GM12801 (cell line): ENCODE results near the gene WDR64.

ENCODE experiments used
- TF ChIP-seq, protein P1 (sequence below): IDR thresholded peaks from one replicate; pipeline ENCODE4 v1.5.1; 2011; ENCODE audit warnings: control low read depth; ENCODE audit not compliant: insufficient read length; ENCODE audit errors: extremely low read depth

Gene WDR64

DNA sequence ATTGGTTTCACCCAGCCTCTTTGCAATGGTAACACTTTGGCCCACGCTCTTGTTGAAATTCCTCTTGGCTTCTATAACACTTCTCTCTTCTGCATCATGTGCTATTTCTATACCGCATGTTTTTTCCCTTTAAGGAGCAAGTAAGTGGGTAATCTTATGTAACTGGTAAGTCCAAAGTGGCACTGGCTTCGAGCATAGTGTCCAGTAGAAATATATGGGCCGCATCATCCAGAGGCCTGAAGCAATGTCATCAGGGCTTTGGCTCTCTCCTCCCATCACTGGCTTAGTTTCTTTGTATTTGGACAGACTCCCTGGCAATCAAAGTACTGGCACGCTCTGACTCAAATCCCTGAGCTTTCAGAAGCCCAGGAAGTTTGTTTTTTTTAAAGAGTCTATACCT lies 29.4 kb upstream of the WDR64 start:
- TF ChIP-seq, protein P1, sequence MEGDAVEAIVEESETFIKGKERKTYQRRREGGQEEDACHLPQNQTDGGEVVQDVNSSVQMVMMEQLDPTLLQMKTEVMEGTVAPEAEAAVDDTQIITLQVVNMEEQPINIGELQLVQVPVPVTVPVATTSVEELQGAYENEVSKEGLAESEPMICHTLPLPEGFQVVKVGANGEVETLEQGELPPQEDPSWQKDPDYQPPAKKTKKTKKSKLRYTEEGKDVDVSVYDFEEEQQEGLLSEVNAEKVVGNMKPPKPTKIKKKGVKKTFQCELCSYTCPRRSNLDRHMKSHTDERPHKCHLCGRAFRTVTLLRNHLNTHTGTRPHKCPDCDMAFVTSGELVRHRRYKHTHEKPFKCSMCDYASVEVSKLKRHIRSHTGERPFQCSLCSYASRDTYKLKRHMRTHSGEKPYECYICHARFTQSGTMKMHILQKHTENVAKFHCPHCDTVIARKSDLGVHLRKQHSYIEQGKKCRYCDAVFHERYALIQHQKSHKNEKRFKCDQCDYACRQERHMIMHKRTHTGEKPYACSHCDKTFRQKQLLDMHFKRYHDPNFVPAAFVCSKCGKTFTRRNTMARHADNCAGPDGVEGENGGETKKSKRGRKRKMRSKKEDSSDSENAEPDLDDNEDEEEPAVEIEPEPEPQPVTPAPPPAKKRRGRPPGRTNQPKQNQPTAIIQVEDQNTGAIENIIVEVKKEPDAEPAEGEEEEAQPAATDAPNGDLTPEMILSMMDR = no peak

DNA sequence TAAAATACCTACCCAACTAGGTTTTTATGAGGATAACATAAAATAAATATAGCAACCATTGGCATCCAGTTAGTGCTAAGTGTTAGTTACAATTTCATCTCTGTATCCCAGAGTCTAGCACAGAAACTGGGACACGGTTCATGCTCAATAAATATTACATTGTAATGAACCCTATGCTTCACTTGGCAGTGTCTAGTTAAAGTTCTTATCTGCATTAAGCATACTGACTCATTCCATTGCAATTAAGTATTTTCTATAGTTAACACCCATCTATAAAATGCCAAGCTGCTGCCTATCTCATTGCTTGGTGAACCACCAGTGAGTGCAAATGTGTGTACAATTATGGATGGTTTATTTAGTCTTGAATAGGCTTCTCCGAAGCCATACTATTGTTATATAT lies 27.1 kb upstream of the WDR64 start:
- TF ChIP-seq, protein P1 = no peak

DNA sequence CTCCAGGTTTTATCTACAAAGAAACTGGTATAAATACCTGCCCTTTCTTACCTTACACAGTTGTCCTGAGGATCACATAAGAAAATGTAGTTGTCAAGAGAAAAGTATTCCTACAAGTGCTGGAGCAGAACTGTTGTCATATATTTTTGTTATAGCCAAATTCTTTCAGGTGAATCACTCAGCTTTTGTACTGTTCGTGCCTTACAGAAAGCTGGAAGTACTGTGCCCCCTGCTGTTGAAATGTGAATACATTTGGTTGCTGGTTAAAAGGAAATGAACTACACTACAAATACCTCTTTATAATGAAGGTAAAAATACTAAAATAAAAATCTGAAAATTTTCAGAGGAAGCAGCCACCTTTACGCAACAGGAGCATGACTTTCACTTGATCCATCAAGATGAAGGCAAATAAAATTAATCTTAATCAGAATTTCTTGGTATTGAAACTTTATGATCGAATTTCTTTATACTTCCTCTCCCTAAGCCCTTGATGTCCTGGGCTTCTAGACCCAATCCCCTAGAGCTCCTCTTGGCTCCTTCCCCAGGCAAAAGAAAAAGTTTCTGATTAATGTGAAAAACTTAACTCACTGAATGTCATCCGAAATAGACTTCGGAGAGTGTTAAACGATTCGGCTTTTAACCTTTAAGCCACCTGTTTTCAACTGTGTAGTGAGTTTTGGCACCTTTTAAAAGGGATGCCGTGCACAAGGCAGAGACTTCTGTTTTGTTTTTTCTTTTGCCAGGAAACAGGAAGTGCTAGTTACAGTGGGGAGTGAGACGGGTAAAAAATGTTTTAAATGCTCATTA lies 24.4 kb upstream of the WDR64 start:
- TF ChIP-seq, protein P1 = no peak

DNA sequence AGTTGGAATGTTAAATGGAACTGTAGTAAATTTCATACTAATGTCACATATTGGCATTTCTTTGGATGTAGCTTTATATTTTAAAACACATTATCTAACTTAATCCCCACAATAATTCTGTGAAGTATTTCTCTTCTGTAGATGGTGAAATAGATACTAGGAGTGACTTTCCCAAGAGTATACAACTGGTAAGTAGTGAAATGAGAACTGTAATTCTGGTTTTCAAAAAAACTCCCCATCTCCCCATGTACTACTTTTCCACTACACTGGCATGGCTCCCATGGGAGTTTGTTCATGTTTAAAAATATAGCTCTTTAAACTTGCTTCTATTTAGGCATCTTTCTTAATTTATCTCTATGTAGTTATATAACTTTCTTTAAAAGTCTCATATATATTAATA lies 22.1 kb upstream of the WDR64 start:
- TF ChIP-seq, protein P1 = no peak

DNA sequence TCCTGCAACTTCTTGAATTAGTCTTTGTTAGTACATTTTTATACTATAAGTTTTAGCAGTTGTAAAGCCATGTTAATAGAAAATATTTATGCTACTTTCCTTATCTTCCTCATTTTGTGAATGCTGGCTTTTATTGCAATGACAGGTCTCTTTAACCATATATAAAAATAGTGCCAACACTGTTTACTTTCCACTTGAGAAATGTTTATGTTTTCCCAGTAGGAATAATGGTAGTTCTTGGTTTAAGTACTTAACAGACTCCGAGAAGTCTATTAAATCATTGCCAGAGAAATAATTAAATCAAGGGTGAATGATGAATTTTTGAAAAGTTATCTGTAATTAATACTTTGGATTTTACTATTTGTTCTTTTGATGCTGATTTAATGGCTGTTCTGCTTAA lies 21.6 kb upstream of the WDR64 start:
- TF ChIP-seq, protein P1 = no peak

DNA sequence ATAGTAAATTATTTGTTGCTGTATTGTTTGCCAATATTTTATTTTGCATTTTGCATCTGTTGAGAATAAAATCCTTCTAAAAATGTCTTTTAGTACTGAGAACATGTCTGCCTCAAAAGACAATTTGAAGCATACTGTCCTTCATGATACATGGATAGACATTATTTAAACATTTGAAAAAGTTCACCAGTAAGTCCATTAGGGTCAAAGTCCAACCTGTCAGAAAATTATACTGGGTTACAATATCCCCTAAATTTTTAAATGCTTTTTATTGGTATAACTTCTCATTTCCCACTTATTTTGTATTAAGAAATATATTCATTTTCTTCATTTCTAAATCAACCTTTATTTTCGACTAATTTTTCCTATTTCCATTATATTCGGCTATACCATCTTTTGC lies 21.2 kb upstream of the WDR64 start:
- TF ChIP-seq, protein P1 = no peak

DNA sequence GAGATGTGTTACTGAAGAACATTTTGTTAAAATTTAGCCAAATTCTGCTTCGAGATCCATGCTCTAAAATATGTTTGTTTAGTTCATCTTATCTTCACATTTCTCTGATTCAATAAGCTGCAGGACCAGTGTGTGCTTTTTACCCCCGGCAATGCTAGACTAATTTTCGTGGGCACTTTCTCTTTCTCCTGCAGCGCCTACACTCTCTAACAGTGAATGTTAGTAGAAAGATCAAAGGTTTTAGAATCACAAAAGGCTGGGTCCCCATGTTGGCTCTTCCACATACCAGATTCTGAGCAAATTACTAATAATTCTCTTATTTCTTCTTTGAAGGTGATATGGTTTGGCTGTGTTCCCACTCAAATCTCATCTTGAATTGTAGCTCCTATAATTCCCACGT lies 20.4 kb upstream of the WDR64 start:
- TF ChIP-seq, protein P1 = no peak

DNA sequence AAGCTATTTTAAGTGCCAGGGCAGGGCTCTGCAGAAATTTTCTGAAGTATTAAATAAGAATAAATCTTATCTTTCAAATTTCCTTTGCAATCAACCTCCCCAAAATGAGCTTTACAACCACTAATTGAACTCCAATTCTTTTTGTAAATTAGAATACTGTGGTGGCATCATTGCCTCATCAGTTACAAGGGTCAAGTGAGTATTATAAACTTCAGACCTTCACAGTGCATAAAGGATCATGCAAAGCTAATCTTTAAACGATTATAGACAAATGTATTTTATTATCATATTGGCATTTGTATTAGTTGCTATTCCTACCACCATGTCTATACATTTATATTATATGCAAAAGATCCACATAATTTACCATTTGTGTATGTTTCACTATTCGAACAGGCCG lies 19.1 kb upstream of the WDR64 start:
- TF ChIP-seq, protein P1 = no peak
